A172 (cell line): Measurements from ENCODE around the gene C17orf107. TPM values are rescaled to one million over a fixed set of nuclear protein-coding genes. Genes with fewer than 3 reads are reported as not detected.
"Not testable (repeated sequence)": the region's sequence is repeated elsewhere in the genome, so short reads cannot be mapped to it uniquely, and the experiment has no call there.

Source experiments
- DNase-seq: peaks from one replicate; pipeline ENCODE4 v3.0.0-alpha.2; 2015; ENCODE audit warnings: low spot score
- total RNA-seq: library from RNA; depleted of rRNA; stranded (reverse); fragments of >200 nt; shearing (Covaris generic); gene quantifications from 2 replicates; pipeline ENCODE4 v1.2.3, GENCODE V29; 2014

Gene C17orf107
- total RNA-seq, 1 experiment from 2014 or later: 0.07 TPM

- DNase-seq: no peak
Observed at GRCh38 chr17:4900231-4901107, 1.1 kb downstream of the C17orf107 start.

GRCh38 chr17:4901108-4901647, 1.8 kb downstream of the C17orf107 start:
- DNase-seq: no peak

DNA sequence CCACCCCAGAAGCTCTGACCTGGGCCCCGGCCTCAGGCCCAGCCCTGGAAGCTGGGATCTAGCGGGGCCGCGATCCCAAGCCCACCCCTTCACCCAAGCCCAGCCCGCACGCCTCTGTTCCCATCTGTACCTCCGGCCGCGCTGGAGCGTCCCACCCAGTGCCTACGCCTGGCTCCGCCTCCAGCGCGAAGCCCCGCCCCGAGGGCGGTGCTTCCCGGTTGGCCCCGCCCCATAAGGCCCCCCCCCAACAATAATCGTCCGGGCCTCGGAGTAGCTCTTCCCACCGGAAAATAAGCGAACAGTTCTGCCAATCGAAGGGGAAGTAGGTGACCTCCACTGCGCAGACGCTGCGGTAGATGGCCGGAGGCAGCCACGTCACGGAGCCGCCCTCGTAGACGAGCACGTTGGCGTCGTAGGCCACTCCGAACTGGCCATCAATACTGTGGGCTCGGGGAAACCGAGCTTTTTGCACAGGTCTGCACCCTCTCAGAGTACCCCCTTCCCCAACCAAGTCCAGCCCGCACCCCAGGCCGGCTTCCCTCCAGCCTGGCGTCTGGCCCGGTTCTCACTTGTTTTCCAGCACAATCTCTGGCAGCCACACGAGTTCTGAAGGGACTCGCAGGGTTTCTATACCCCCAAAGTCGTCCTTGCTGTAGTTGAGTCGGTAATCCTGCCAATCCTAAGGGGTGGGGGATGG, 2.5 kb downstream of the C17orf107 start:
- DNase-seq: no peak

DNA sequence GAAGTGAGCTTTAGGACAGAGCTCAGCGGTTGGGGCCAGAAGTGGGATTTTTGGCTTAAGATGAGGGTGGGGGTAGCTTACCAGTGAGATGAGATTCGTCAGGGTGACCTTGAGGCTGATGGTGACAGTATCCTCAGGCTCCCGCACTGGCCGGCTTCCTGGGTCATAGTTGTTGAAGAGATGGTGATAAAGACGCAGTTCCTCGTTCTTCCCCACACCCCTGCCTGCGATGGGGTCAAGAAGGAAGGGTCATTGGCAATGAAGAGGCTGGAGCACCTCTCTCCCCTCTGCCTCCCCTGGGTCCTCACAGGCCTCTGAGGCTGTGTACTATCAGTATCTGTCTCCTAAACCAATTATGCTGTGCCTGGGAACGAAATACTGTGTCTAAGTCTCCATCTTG, 3.2 kb downstream of the C17orf107 start:
- DNase-seq: no peak

DNA sequence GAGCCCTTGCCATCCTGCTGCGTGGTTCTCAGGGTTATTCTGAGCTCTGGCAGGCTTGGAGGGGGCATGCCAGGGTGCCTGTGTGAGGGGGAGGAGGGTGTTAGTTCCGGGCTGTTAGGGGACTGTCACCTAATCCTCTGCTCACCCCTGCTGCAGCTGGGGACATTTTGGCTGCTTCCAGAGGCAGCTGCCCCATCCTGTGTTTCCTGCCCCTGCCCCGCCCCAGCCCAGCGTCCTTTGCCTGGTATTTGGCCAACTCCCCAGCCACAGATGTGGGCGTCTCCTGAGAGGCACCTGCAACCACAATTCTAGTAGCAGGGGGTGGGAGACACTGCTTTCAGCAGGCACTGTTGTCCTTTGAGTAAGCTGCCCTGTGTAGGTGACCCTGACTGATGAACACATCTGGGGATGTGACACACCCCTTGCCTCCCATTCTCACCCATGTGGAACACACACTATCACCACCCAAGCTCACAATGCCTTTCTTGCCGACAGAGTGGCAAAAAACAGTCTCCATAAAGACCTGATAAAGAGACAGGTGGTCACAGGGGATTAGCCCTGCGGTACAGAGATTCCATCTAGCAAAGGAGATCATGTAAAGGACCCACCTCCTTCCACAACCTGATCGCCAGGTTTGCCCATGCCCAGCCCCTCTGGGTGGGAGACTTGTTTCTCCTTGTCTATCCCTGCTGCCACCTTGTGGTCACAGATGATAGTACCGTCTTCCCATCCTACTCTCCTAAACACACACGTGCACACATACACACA, 3.9 kb downstream of the C17orf107 start, which contains the start of gene CHRNE:
Gene CHRNE, minus strand, starts transcription at position 48 of the 768 bp plus-strand sequence. Its CDS starts 35 bp downstream, at position 13.
- DNase-seq: peak; percentile 65

DNA sequence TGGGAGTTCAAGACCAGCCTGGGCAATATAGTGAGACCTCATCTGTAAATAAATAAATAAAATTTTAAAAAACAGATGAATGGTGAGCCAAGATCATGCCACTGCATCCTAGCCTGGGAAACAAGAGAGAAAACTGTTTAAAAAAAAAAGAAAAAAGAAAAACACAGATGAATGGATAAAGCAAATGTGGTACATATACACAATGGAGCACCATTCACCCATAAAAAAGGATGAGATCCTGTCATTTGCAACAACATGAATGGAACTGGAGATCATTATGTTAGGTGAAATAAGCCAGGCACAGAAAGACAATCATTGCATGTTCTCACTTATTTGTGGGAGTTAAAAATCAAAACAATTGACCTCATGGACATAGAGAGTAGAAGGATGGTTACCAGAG, 7.3 kb downstream of the C17orf107 start:
- not testable (repeated sequence) for DNase-seq

DNA sequence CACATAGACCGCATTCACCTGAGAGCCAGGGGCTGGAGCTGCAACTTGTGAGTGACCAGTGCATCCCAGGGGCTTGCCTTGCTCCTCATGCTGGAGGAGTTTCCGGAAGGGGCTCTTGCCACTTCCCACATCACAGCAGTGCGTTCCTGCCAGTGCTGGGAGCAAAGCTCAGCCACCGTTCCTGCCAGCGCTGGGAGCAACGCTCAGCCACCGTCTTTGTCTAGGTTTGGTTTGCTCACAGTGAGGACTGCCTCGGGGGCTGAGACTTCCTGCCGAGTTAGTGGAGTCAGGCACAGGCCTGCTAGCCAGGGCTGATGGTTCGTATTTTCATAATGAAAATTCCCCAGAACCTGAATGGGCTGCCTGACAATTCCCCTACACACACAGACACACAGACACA, 9.0 kb downstream of the C17orf107 start:
- no peak for DNase-seq

- peak; percentile 91 for DNase-seq
Observed at GRCh38 chr17:4908711-4909496, 9.6 kb downstream of the C17orf107 start.

GRCh38 chr17:4913994-4914393, 14.7 kb downstream of the C17orf107 start:
- DNase-seq: no peak

DNA sequence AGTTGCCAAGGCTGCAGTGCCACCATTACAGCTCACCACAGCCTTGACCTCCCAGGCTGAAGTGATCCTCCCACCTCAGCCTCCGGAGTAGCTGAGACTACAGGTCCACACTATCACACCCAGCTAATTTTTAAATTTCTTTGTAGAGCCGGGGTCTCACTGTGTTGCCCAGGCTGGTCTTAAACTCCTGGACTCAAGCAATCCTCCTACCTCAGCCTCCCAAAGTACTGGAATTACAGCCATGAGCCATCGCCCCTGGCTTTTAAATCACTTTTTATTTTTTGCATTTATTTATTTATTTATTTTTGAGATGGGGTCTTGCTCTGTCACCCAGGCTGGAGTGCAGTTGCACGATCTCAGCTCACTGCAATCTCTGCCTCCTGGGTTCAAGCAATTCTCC, 15.2 kb downstream of the C17orf107 start:
- not testable (repeated sequence) for DNase-seq

DNA sequence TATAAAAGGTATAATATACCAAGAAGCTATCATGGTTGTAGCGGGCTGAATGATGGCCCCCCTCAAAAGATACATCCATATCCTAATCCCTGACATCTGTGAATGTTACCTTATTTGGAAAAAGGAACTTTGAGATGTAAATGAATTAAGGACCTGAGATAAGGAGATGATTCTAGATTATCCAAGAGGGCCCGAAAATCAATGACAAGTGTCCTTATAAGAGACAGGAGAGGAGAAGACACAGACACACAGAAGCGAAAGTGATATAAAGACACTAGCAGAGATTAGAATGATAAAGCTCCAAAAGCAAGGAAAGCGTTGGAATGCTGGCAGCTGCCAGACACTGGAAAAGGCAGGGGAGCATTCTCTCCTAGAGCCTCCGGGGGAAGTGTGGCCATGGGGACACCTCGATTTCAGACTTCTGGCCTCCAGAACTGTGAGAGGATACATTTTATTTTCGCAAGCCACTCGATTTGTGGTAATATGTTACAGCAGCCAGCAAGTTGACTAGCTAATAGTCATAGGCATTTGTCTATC, 20.2 kb downstream of the C17orf107 start:
- no peak for DNase-seq

- DNase-seq: no peak
Observed at GRCh38 chr17:4920351-4921048, 21.2 kb downstream of the C17orf107 start.

DNA sequence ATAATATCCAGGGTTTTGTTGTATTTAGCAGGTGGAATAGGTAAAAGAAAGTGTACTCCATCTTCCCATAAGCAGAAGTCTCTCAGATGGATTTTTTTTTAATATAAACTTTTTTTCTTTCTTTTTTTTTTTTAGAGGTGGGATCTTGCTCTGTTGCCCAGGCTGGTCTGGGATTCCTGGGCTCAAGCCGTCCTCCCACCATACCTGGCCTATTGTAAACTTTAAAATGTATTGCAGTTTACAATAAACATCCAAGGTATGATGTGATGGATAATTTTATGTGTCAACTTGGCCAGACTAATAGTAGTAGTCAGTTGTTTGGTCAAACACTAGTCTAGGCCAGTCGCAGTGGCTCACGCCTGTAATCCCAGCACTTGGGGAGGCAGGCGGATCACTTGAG, 22.0 kb downstream of the C17orf107 start:
- no peak for DNase-seq

DNA sequence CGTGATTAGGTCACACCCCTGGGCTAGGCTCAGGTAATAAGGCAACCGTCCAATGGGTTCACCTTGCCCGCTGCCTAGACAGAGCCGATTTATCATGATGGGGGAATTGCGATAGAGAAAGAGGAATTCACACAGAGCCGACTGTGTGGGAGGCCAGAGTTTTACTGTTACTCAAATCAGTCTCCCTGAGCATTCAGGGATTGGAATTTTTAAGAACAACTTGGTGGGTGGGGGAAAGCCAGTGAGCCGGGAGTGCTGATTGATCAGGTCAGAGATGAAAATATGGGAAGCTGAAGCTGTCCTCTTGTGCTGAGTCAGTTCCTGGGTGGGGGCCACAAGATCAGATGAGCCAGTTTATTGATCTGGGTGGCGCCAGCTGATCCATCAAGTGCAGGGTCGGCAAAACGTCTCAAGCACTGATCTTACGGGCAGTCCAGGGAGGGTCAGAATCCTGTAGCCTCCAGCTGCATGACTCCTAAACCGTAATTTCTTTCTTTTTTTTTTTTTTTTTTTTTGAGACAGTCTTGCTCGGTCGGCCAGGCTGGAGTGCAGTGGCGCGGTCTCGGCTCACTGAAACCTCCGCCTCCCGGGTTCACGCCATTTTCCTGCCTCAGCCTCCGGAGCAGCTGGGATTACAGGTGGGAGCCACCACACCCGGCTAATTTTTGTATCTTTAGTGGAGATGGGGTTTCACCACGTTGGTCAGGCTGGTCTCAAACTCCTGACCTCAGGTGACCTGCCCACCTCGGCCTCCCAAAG, 27.4 kb downstream of the C17orf107 start:
- not testable (repeated sequence) for DNase-seq

DNA sequence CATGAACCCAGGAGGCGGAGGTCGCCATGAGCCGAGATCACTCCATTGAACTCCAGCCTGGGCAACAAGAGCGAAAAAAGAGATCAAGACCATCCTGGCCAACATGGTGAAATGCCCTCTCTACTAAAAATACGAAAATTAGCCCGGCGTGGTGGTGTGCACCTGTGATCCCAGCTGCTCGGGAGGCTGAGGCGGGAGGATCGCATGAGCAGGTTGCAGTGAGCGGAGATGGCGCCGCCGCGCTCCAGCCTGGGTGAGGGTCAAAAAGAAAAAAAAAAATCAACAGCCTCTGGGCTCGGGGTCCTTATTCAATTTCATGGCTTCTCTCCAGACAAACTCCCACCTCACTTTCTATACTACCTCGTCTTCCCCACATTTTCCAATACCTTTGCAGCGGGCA, 29.5 kb downstream of the C17orf107 start:
- no peak for DNase-seq

DNA sequence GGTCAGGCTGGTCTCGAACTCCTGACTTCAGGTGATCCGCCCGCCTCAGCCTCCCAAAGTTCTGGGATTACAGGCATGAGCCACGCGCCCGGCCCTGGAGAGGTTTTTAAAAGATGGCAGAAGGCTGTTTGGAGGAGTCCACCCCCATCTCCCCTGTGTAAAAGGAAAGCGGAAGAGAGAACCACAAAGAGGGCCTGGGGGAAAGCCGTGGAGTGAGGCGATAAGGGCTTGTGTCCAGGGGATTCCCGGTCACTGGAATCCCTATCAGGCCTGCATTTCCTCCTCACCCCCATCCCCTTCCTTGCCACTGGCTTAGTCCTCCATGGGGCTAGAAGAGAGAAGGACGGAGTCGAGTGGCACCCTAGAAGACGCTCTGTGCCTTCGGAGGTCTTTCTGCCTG, 32.6 kb downstream of the C17orf107 start, which contains the start of gene GP1BA:
Gene GP1BA, plus strand, starts transcription at position 315 of the 400 bp plus-strand sequence. CDS start 328 bp downstream, outside the sequence.
- DNase-seq: no peak

DNA sequence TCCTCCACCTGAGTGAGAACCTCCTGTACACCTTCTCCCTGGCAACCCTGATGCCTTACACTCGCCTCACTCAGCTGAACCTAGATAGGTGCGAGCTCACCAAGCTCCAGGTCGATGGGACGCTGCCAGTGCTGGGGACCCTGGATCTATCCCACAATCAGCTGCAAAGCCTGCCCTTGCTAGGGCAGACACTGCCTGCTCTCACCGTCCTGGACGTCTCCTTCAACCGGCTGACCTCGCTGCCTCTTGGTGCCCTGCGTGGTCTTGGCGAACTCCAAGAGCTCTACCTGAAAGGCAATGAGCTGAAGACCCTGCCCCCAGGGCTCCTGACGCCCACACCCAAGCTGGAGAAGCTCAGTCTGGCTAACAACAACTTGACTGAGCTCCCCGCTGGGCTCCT, 33.4 kb downstream of the C17orf107 start:
- no peak for DNase-seq

DNA sequence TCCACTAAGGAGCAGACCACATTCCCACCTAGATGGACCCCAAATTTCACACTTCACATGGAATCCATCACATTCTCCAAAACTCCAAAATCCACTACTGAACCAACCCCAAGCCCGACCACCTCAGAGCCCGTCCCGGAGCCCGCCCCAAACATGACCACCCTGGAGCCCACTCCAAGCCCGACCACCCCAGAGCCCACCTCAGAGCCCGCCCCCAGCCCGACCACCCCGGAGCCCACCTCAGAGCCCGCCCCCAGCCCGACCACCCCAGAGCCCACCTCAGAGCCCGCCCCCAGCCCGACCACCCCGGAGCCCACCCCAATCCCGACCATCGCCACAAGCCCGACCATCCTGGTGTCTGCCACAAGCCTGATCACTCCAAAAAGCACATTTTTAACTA, 34.3 kb downstream of the C17orf107 start:
- DNase-seq: no peak
